Glomerular visceral epithelial cell (primary cell): Measurements from ENCODE around the gene TNF.
A peak's percentile ranks its signal among the peaks of the same experiment; 100 is the strongest.

Experiments
- DNase-seq: peaks from one replicate; pipeline ENCODE4 v3.0.0-alpha.2; 2016; ENCODE audit errors: extremely low spot score

The TNF gene

DNA sequence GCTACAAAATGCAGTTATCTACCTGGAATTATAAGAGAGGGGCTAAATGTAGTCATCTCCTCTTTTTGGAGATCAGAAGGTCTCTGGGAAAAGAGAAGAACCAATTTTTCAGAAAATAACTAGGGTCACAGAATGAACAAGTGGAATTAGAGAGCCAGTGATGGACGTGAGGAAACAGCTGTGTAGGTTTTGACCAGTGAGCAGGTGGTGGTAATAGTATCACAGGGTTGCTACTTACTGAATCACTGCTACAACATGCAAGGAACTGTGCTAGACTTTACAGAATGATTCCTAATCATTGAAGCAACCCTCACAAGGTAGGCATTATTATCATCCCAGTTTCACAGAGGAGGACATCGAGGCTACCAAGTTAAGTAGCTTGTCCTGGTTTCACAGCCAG is 30.7 kb upstream of the TNF start:
- no peak for DNase-seq

DNA sequence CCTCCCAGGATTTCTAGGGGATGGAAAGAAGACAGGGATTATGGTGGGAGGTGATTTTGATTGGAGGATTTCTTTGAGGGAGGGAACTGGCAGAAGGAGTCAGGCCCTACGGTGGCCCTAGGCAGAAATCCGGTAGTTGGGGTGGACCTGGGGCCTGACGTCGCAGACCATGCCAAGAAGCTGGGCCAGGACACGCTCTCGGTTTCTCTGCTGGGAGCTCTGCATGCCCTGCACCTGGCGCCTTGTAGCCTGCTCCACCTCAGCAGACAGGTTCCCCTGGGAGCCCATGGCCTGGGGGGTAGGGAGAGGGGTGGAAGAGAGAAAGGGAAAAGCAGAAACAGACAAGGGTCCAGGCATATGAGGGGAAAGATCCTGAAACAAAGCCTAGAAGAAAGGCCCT is 30.1 kb upstream of the TNF start:
- no peak for DNase-seq

DNA sequence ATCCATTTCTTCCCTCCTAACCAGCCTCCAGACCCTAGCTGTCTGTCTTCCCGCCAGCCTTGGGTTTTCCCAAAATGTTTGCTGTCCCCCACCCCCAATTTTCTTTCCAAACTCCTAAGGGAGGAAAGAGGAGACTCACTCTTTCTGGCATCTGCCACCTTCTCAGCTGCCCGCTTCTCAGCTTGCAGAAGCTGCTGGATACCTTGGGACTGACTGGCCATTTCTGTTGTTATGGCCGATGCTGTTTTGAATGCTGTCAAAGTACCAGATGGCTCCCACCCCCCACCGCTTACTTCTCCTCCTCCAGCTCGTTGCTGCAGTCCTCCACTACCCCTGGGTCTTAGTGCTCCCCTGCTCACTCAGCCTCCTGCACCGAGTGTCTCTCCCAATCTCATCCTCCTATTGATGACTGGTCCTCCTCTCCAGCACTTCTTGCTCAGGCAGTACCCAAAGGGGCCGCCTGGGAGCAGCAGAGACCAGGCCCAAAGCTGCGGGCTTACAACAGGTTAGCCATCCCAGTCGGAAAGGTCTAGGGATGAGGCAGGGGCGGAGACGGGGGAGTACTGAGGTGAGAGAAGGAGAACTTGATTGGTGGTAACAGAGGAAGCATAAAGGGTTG is 28.9 kb upstream of the TNF start, which contains the start of gene ATP6V1G2:
TSS of gene ATP6V1G2 (minus strand) at position 270 of the 619 bp plus-strand sequence. CDS start at position 221, 49 bp downstream.
- DNase-seq: peak; percentile 92

DNA sequence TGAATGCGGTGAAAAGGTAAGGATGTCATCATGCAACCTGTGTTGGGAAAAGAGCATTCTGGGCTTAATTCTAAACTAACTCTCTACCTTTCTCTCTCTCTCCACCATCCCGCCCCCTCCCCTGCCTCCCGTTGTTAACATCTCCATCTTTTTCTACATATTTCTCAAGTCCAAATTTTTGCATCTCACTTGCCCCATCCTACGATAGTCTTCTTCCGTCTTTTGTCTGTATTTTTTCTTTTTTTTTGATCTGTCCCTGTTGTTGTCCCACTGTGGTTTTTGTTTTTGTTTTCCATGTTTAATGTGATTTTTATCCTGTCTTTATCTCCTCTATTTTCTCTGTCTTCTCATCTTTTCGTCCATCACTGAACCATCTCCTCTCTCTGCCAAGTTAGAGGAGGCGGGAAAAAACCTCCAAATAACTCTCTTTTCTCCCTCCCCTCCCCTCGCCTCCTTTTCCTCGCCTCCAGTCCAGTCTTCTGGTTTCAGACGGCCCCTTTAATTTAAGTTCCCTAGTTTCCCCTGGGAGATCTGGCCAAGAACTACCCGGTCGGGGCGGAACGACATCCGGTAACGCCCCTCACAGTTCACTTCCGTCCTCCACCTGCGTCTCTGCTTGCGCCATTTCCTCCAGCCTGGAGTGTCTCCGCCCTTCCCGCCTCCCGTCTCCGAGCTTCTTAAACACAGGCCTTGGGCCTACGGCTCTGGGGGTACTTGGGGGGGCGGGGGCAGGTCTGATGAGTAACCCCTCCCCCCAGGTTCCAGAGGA is 28.2 kb upstream of the TNF start, which contains the start of gene NFKBIL1:
TSS of gene NFKBIL1 (plus strand) at position 651 of the 769 bp plus-strand sequence. CDS start at position 738, 87 bp downstream.
- peak; percentile 97 for DNase-seq

DNA sequence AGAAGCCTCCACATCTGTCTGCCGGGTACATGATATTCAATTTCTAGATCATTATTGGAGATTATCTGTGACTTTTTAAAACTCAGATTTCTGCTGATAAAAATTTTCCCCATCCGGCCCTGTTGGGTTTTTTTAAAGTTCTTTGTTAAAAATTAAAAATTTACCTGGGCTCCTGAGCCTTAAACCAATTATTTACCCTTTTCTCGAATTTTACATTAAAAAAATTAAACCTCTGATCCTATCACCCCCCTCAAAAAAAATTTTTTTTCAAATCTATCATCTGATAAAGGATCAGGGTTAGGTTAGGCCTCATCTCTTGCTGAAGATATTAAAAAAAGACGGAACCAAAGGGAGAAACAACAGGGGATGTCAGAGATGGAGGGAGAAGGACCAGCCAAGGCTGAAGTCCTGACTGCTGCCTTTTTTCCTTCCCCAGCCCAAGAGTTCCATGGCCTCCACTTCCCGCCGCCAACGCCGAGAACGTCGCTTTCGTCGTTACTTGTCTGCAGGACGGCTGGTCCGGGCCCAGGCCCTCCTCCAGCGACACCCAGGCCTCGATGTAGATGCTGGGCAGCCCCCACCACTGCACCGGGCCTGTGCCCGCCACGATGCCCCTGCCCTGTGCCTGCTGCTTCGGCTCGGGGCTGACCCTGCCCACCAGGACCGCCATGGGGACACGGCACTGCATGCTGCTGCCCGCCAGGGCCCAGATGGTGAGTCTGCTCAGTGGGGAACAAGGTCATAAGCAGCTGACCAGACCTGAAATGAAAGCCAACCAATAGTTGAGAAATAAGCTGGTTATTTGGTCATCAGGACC is 27.4 kb upstream of the TNF start:
- DNase-seq: no peak

DNA sequence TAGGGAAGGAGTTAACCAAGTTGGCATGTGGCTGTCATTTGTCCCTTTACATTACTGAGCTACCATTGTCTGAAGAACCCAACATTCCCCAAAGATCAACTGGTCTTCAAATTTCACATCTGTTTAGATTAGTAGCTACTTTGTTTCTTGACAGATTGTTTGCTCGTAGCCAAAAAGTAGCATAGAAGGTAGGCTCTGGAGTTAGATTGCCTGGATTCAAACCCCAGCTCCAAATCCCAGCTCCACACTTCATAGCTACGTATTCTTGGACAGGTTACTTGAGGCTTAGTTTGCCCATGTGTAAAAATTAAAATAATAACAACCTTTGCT is 26.9 kb upstream of the TNF start:
- DNase-seq: no peak

DNA sequence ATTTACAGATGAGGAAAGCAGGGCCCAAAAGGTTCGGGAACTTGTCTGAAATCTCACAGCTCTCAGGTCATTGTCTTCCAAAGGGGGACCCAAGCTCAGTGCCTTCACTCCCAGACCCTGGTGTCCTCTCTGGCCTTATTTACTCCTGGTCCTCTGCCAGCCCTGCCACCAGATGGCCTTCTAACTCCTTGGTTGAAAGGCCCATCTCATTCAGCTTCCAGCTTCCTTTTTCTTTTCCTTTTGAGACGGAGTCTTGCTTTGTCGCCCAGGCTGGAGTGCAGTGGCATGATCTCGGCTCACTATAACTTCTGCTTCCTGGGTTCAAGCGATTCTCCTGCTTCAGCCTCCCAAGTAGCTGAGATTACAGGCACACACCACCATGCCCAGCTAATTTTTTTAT is 24.0 kb upstream of the TNF start:
- DNase-seq: peak; percentile 70

DNA sequence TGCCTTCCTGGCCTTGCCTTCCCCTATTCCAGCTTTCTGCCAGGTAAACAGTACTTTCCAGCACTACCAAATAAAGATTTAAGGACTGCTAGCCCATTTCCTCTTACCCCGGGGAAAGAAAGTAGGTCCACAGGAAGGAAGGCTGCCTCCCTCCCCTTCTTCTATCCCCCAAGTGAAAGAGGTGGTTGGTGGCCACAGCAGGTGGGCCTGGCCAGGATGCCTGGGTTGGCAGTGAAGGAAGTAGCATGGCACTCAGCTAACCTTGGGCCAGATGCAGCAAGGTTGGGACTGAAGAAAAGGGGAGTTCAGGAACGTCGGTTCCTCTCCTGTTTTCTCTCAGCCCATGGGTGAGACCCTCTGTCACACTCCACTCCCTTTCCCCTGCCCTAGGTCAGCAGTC is 19.1 kb upstream of the TNF start:
- no peak for DNase-seq

DNA sequence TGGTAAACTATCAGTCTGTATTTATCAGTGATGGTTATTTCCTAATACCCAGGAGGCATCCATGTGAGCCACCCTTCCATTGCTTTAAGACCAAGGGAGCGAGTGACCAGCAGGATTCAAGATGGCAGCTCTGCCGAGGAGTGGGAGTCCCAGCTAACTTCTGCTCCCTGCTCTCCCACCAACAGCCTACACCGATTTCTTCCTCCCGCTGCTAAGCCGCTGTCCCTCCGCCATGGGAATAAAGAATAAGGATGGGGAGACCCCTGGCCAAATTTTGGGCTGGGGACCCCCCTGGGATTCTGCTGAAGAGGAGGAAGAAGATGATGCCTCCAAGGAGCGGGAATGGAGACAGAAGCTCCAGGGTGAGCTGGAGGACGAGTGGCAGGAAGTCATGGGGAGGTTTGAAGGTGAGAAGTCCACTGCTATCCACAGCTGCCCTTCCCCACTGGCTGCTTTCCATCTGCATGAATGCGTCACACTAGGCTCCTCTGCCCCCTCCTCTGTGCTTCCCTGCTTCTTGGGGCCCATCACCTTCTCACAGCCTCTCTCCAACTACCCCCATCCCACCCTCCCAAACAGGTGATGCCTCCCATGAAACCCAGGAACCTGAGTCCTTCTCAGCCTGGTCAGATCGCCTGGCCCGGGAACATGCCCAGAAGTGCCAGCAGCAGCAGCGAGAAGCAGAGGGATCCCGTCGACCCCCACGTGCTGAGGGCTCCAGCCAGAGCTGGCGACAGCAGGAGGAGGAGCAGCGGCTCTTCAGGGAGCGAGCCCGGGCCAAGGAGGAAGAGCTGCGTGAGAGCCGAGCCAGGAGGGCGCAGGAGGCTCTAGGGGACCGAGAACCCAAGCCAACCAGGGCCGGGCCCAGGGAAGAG is 17.7 kb upstream of the TNF start:
- DNase-seq: no peak

DNA sequence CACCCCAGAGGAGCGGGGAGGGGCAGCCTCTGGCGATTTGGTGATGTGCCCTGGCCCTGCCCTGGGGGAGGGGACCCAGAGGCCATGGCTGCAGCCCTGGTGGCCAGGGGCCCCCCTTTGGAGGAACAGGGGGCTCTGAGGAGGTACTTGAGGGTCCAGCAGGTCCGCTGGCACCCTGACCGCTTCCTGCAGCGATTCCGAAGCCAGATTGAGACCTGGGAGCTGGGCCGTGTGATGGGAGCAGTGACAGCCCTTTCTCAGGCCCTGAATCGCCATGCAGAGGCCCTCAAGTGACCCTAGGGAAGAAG is 17.1 kb upstream of the TNF start:
- no peak for DNase-seq

DNA sequence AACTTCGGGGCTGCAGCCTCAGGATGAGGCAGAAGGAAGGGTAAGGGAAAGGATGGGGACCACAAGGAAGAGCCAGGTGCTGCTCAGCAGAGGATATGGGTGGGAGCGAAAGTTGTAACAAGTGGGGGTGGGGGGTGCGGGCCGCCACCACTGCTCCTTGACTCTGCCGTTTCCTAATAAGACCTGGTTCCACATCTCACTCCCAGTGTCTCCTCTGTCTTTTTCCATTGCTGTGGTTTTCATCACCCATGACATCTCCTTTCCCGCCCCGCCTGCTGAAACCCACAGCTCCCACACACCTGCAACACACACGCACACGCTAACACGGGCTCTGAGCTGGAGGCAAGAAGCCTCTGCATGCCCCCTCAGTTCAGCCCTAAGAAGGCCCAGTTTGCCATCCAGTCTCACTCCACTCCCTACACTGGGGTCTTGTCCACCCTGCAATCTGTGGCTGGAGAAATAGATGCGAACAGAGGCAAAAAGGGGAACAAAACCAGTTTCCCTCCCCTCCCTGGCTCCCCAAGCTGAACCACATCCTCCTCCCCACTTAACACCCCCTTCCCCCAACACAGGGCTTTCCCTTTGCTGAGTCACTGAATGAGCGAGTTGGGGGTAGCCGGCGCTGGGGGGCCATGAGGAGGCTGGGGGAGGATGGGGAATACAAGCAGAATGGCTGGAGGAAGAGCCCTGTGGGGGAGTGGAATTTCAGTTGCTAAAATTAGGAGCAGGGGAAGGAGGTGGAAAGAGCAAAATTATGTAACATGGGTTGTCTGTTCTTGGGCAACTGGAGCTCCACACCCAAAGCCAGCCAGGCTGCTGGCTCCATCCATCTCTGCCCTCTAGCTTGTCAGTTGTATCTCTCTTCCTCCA is 16.5 kb upstream of the TNF start:
- no peak for DNase-seq

DNA sequence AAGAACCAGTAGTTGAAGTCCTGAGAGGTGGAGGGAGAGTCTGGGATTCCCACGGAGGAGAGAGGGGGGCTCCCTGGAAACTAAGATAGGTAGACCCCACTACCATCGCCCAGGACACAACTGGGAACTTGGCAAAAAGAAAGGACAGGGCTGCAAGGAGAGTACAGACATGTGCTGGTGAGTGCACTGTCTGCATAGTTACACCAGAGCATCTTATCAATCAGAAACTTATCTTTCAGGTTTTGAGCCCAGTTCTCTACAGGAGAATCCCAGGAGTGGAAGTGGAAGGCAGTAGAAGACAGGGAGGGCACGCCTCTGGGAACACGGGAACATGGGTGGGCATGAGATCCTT is 15.8 kb upstream of the TNF start:
- DNase-seq: no peak

DNA sequence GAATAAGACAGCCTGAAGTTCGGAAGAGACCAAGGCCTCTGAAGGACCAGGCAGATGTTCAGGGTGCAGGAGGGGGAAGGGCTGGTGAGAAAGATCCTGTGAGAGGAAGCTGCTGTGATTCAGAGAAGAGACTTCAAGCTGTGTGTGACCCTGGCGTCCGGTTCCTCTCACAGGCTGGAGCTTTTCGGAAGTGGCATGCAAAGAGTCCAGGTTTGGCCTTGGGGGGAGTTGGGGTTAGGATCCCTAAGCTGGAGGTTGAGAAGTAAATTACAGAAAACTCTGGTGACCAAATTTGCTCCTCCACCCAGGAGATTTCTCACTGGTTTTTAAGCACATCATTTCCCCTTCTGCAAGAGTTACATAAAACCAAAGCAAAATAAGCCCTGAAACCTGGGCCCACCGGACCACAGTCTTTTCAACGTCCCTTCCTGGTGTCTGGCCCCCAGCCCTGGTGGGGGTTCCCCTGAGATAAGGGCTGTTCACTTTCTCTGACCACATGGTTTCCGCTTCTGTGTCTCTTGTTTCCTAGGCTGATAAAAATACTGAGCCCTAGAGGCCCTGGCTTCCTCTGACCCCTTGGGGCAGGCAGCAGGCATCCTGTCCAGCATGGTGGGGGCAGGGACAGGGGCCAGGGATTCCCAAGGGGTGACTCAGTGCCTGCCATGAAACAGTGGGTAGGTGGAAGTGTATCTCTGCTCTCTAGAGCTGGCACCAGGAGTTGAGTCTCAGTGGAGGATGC is 15.2 kb upstream of the TNF start:
- peak; percentile 90 for DNase-seq

DNA sequence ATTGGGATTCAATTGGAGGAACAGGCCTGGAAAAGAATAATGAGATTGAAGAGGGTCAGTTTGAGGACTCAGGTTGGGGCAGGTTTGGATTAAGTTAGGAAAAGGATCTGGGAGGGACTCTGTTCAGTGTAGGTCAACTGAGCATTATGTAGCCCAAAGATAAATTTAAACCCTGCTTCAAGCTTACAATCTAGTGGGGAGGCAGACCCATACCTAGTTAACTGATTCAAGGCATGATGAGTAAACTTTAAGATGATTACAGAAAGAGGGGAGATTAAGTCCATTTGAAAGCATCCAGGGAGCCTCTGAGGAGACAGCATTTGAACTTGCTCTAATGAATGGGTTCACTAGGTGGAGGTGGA is 14.7 kb upstream of the TNF start:
- no peak for DNase-seq

DNA sequence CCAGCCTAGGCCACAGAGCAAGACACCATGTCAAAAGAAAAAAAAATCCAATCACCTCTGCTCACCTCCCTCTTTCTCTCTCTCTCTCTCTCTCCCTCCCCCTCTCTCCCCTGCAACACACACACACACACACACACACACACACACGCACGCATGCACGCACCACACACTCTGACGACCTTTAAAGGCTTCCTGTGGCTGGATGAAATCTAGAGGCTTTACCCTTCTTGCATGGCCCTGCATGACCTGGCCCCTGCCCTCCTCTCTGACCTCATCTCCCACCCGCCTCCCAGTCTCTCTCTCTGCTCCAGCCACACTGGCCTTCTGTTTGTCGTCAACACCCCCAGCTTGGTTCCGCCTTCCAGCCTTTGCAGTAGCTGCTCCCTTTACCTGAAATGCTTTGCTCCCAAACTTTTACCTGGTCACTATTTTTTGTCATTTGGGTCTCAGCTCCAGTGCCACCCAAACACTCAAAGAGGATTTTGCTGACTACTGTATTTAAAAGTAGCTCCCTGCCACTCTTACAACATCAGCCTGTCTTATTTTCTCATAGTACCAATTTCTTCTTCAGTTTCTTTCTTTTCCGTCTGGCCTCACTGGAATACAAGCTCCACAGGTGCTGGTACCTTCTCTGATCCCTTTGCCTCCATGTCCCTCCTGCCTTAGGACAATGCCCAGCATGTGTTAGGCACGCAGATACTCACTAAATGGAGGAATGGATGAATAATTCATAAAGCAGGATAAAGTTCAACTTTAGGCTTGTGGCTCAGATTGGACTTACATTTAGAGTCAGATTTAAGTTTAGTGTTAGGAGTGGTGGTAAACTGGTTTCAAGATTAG is 7.6 kb upstream of the TNF start:
- DNase-seq: no peak

DNA sequence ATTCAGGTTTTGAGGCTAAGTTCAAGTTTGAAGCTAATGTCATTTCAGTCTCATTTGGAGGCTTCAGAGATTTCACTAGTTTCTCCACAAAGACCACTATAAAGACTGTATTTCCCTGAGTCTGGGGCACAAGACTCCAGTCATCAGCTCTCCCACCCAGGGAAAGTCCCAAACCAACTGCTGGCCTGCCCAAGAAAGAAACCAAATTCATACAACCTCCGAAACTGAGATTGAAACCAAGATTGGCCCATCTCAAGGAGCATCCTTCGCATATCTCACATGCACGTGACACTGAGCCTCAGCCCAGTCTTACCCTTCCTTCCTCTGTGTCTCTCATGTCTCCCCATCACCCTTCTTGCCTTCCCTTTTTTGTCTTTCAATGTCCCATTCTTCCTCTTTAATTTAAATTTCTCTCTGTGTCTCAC is 6.8 kb upstream of the TNF start:
- DNase-seq: no peak

DNA sequence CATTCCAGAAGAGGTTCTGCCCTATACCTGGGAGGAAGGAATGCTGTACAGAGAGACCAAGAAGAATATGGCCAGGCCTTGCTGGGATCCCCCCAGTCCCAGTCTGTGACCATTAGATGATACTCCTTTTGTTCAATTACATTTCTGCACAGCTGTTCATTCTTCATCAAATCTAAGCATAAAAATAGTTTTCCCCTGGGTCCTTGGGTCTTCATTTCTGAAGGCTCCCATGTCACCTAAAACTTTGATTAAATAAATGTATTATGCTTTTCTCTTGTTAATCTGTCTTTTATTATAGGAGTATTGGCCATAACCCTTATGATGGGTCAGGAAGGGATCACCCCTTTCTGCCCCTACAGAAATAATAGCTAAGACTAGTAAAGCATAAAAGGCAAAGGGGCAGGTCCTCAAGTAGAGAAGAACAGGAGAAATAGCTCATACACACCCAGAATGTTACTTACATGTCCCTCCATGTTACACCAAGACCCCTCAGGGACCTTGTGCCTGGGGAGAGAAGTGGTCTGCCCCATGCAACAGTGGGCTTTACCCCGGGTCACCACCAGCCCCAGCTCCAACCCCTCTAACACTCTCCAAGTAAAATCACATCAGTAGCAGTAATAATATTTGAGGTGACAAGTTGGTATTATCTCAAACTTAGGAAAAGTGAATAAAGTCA is 5.4 kb upstream of the TNF start:
- DNase-seq: no peak

DNA sequence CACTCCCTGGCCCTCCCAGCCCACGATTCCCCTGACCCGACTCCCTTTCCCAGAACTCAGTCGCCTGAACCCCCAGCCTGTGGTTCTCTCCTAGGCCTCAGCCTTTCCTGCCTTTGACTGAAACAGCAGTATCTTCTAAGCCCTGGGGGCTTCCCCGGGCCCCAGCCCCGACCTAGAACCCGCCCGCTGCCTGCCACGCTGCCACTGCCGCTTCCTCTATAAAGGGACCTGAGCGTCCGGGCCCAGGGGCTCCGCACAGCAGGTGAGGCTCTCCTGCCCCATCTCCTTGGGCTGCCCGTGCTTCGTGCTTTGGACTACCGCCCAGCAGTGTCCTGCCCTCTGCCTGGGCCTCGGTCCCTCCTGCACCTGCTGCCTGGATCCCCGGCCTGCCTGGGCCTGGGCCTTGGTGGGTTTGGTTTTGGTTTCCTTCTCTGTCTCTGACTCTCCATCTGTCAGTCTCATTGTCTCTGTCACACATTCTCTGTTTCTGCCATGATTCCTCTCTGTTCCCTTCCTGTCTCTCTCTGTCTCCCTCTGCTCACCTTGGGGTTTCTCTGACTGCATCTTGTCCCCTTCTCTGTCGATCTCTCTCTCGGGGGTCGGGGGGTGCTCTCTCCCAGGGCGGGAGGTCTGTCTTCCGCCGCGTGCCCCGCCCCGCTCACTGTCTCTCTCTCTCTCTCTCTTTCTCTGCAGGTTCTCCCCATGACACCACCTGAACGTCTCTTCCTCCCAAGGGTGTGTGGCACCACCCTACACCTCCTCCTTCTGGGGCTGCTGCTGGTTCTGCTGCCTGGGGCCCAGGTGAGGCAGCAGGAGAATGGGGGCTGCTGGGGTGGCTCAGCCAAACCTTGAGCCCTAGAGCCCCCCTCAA is 3.1 kb upstream of the TNF start, which contains the start of gene LTA:
TSS of gene LTA (plus strand) at position 249 of the 871 bp plus-strand sequence. CDS start at position 703, 454 bp downstream.
- no peak for DNase-seq
